Caco-2 (cell line): Measurements from ENCODE around the gene RBM48. TPM values are rescaled to one million over a fixed set of nuclear protein-coding genes. Genes with fewer than 3 reads are reported as not detected.

Experiments used
- BruUV-seq: library from RNA; stranded (reverse); fragments of 400-500 nt; replicated peaks from 2 replicates; lab custom pipeline; 2021; lab: Mats Ljungman, UMichigan
- CTCF ChIA-PET: fragments of 300-600 bp; sonication (Branson Sonifier 250); formaldehyde crosslinking; loops from one replicate; lab custom pipeline; 2022; ENCODE audit warnings: antibody characterized with exemption; lab: Charles Lee
- POLR2A ChIA-PET: fragments of 300-600 bp; sonication (Branson Sonifier 250); formaldehyde crosslinking; loops from one replicate; lab custom pipeline; 2022; ENCODE audit warnings: antibody characterized with exemption; lab: Charles Lee
- DNase-seq, 2 experiments: peaks; one replicate each; pipeline versions ENCODE4 v3.0.0 to v3.0.0-alpha.2; 2020 to 2022
- H3K27me3 ChIP-seq: replicated peaks from 2 replicates; pipeline ENCODE4 v1.6.0; 2011; ENCODE audit warnings: low read length; ENCODE audit not compliant: control insufficient read depth, insufficient read depth
- H3K36me3 ChIP-seq: 2 replicates; pipeline ENCODE4 v1.5.1; 2011; ENCODE audit warnings: low read length; ENCODE audit not compliant: control insufficient read depth, insufficient read depth
- H3K4me1 ChIP-seq: fragments of 250-450 bp; sonication (Bioruptor Pico); 2 replicates; pipeline ENCODE4 v1.5.1; 2020; ENCODE audit warnings: mild to moderate bottlenecking
- H3K4me3 ChIP-seq: 2 replicates; pipeline ENCODE4 v1.5.1; 2011; ENCODE audit warnings: low read depth, mild to moderate bottlenecking, control low read depth, low read length
- H3K9me3 ChIP-seq: fragments of 250-450 bp; sonication (Bioruptor Pico); 2 replicates; pipeline ENCODE4 v1.5.1; 2020; ENCODE audit warnings: mild to moderate bottlenecking, moderate library complexity
- H3K27ac Mint-ChIP-seq: one replicate; pipeline ENCODE4 v1.8.0; 2022; ENCODE audit warnings: mixed read lengths; ENCODE audit not compliant: unreplicated experiment
- H3K27me3 Mint-ChIP-seq: one replicate; pipeline ENCODE4 v1.8.0; 2022; ENCODE audit warnings: mixed read lengths; ENCODE audit not compliant: insufficient read depth, unreplicated experiment
- H3K36me3 Mint-ChIP-seq: one replicate; pipeline ENCODE4 v1.8.0; 2022; ENCODE audit warnings: mild to moderate bottlenecking, mixed read lengths; ENCODE audit not compliant: insufficient read depth, unreplicated experiment
- H3K4me1 Mint-ChIP-seq: one replicate; pipeline ENCODE4 v1.8.0; 2022; ENCODE audit warnings: low read depth, mixed read lengths; ENCODE audit not compliant: unreplicated experiment
- H3K4me3 Mint-ChIP-seq: one replicate; pipeline ENCODE4 v1.8.0; 2022; ENCODE audit warnings: mild to moderate bottlenecking, moderate library complexity, mixed read lengths; ENCODE audit not compliant: unreplicated experiment
- H3K9me3 Mint-ChIP-seq: one replicate; pipeline ENCODE4 v1.8.0; 2022; ENCODE audit warnings: mixed read lengths; ENCODE audit not compliant: unreplicated experiment
- CTCF ChIP-seq, 2 experiments: fragments of 200-600 bp in 1 of 2; IDR thresholded peaks; 1 replicate in 1 of 2; 2 replicates in 1 of 2; pipeline versions ENCODE4 v1.5.1 to v1.8.0; 2011 to 2022; ENCODE audit warnings: antibody characterized with exemption in 1 of 2, control low read depth in 1 of 2, inconsistent platforms in 1 of 2, low read depth in 1 of 2, low read length in 1 of 2, mild to moderate bottlenecking in 1 of 2, moderate library complexity in 1 of 2; ENCODE audit not compliant: insufficient read depth in 1 of 2, severe bottlenecking in 1 of 2, unreplicated experiment in 1 of 2
- intact Hi-C: fragments of 100-400 bp; cut with micrococcal nuclease; formaldehyde crosslinking; loops from one replicate; pipeline ENCODE4 v1.10.0; 2022; ENCODE audit not compliant: unreplicated experiment
- total RNA-seq: library from RNA; stranded (reverse); gene quantifications from 2 replicates; pipeline ENCODE4 v1.2.3, GENCODE V29; 2022

The RBM48 gene
- total RNA-seq, 1 experiment from 2014 or later = 14.2 TPM

DNA sequence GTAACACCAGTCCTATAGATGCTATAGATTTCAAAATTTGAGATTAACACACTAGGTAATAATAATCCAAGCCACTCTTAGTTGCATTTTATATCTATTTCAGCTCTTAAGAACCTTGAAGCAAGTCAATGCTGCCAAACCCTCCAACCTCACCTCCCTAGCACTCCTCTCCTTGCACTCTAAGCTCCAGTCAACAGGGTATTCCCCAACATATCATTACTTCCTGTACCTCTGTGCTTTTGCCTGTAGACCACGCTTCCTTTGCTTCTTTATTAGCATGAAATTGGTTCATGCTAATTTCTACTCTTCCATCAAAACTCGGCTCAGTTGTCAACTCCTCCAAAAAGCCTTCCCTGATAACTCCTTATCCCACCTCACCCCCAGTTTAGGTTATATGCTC, 24.8 kb upstream of the RBM48 start:
- H3K36me3 ChIP-seq = peaks cover 3% of the 10 kb centered on the region; the same call in 1 of the 2 replicates
- ChIA-PET POLR2A (no interaction called here), CTCF (no interaction called here)
- H3K27me3 ChIP-seq = no peaks in the 10 kb centered on the region
- no peaks in the 10 kb centered on the region for H3K4me1 ChIP-seq
- H3K36me3 Mint-ChIP-seq = peaks cover 32% of the 10 kb centered on the region
- no peaks in the 10 kb centered on the region for H3K9me3 ChIP-seq
- H3K4me1 Mint-ChIP-seq = no peaks in the 10 kb centered on the region
- no peak for DNase-seq
- H3K9me3 Mint-ChIP-seq = no peaks in the 10 kb centered on the region
- no peak overlapping the region for H3K27ac Mint-ChIP-seq
- no peak for TF ChIP-seq CTCF (IDR thresholded peaks at IDR 0.05; ENCODE audit: insufficient read depth in 1 of 2, low read depth in 1 of 2, low read length in 1 of 2, severe bottlenecking in 1 of 2, unreplicated experiment in 1 of 2)
- H3K4me3 ChIP-seq = no peak overlapping the region
- H3K27me3 Mint-ChIP-seq = no peaks in the 10 kb centered on the region
- H3K4me3 Mint-ChIP-seq = no peak overlapping the region
- BruUV-seq = no TSS peak
- intact Hi-C loops = no loop called here

DNA sequence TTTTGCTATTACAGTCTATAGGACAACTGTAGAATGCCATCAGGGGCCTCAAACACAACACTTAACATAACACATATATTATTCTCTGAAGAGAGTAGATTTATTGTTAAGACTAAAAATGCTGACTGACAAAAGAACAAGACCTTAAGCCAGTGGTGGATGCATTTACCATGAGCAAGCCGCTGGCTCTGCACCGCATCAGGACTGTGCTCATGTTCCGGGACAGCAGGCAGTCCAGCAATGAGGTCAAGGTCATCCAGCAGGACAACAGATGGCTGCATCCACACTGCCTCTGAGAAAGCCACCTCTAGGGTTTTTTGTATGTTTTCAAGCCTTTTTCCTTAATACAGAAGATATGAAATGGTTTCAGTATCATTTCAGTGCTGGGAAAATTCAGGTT, 24.0 kb upstream of the RBM48 start:
- no TSS peak for BruUV-seq
- H3K36me3 Mint-ChIP-seq = peaks cover 29% of the 10 kb centered on the region
- Histone ChIP-seq H3K36me3 (peaks cover 3% of the 10 kb centered on the region; the same call in 1 of the 2 replicates), H3K4me3 (no peak overlapping the region), H3K9me3 (no peaks in the 10 kb centered on the region), H3K27me3 (no peaks in the 10 kb centered on the region), H3K4me1 (no peaks in the 10 kb centered on the region)
- ChIA-PET POLR2A (no interaction called here), CTCF (no interaction called here)
- no peaks in the 10 kb centered on the region for H3K4me1 Mint-ChIP-seq
- intact Hi-C loops = no loop called here
- no peaks in the 10 kb centered on the region for H3K9me3 Mint-ChIP-seq
- DNase-seq = no peak
- no peak overlapping the region for H3K4me3 Mint-ChIP-seq
- H3K27ac Mint-ChIP-seq = no peak overlapping the region
- H3K27me3 Mint-ChIP-seq = no peaks in the 10 kb centered on the region
- TF ChIP-seq CTCF (IDR thresholded peaks at IDR 0.05; ENCODE audit: insufficient read depth in 1 of 2, low read depth in 1 of 2, low read length in 1 of 2, severe bottlenecking in 1 of 2, unreplicated experiment in 1 of 2) = no peak

- no peaks in the 10 kb centered on the region for H3K27me3 ChIP-seq
- H3K9me3 ChIP-seq = no peaks in the 10 kb centered on the region
- Mint-ChIP-seq H3K9me3 (no peaks in the 10 kb centered on the region), H3K36me3 (peaks cover 23% of the 10 kb centered on the region), H3K4me1 (no peaks in the 10 kb centered on the region), H3K27ac (no peak overlapping the region), H3K4me3 (no peak overlapping the region), H3K27me3 (no peaks in the 10 kb centered on the region)
- TF ChIP-seq CTCF (IDR thresholded peaks at IDR 0.05; ENCODE audit: insufficient read depth in 1 of 2, low read depth in 1 of 2, low read length in 1 of 2, severe bottlenecking in 1 of 2, unreplicated experiment in 1 of 2) = no peak
- DNase-seq = no peak
- ChIA-PET POLR2A (no interaction called here), CTCF (no interaction called here)
- intact Hi-C loops = no loop called here
- no TSS peak for BruUV-seq
- no peak overlapping the region for H3K4me3 ChIP-seq
- H3K36me3 ChIP-seq = no peaks in the 10 kb centered on the region
- no peaks in the 10 kb centered on the region for H3K4me1 ChIP-seq
These were observed 22.2 kb upstream of the RBM48 start for GRCh38 chr7:92506363-92506762.
